ENCODE measurements around the gene SEMA6A.

The SEMA6A gene

GRCh38 chr5:116563736-116564308, 10.8 kb downstream of the SEMA6A start:
- no peak overlapping the region for H3K4me3 ChIP-seq (replicated peaks; ENCODE audit: low read depth, low read length)
- DNase-seq (ENCODE audit: low read depth), result no peak
- no peak for TF ChIP-seq CTCF (IDR thresholded peaks at IDR 0.05; ENCODE audit: low read length, missing control alignments)

- no peak for TF ChIP-seq CTCF (IDR thresholded peaks at IDR 0.05; ENCODE audit: low read length, missing control alignments)
- H3K4me3 ChIP-seq (replicated peaks; ENCODE audit: low read depth, low read length), result no peak overlapping the region
- DNase-seq (ENCODE audit: low read depth), result no peak
Measured at GRCh38 chr5:116562669-116563068, 12.0 kb downstream of the SEMA6A start.

- H3K4me3 ChIP-seq (replicated peaks; ENCODE audit: low read depth, low read length), result no peak overlapping the region
- no peak for DNase-seq (ENCODE audit: low read depth)
- no peak for TF ChIP-seq CTCF (IDR thresholded peaks at IDR 0.05; ENCODE audit: low read length, missing control alignments)
Measured at GRCh38 chr5:116561658-116562057, 13.0 kb downstream of the SEMA6A start.

GRCh38 chr5:116559673-116560164, 14.9 kb downstream of the SEMA6A start:
- no peak overlapping the region for H3K4me3 ChIP-seq (replicated peaks; ENCODE audit: low read depth, low read length)
- no peak for TF ChIP-seq CTCF (IDR thresholded peaks at IDR 0.05; ENCODE audit: low read length, missing control alignments)
- DNase-seq (ENCODE audit: low read depth), result no peak

- no peak for TF ChIP-seq CTCF (IDR thresholded peaks at IDR 0.05; ENCODE audit: low read length, missing control alignments)
- no peak for DNase-seq (ENCODE audit: low read depth)
- H3K4me3 ChIP-seq (replicated peaks; ENCODE audit: low read depth, low read length), result no peak overlapping the region
Measured at GRCh38 chr5:116559239-116559638, 15.4 kb downstream of the SEMA6A start.

- peak; percentile 38 for DNase-seq (ENCODE audit: low read depth)
- no peak overlapping the region for H3K4me3 ChIP-seq (replicated peaks; ENCODE audit: low read depth, low read length)
- peak; percentile 71 for TF ChIP-seq CTCF (IDR thresholded peaks at IDR 0.05; ENCODE audit: low read length, missing control alignments)
Measured at GRCh38 chr5:116557669-116558271, 16.9 kb downstream of the SEMA6A start.

GRCh38 chr5:116554764-116555163, 19.9 kb downstream of the SEMA6A start:
- DNase-seq (ENCODE audit: low read depth), result no peak
- TF ChIP-seq CTCF (IDR thresholded peaks at IDR 0.05; ENCODE audit: low read length, missing control alignments), result no peak
- H3K4me3 ChIP-seq (replicated peaks; ENCODE audit: low read depth, low read length), result no peak overlapping the region
